Trophoblast cell (in vitro differentiated cells and primary cell): ENCODE data around the gene GLDC.

ENCODE experiments used
- DNase-seq, 2 donors: peaks; one replicate each; pipeline ENCODE4 v3.0.0-alpha.2; 2016
- H2AFZ ChIP-seq: 2 replicates; pipeline ENCODE4 v1.6.1; 2013; ENCODE audit warnings: low read length, moderate library complexity, mild to moderate bottlenecking; ENCODE audit not compliant: insufficient read depth, poor library complexity
- H2AK5ac ChIP-seq: 2 replicates; pipeline ENCODE4 v1.6.1; 2013; ENCODE audit warnings: mild to moderate bottlenecking, low read length
- H2BK120ac ChIP-seq: 2 replicates; pipeline ENCODE4 v1.6.1; 2013; ENCODE audit warnings: low read length, mild to moderate bottlenecking, moderate library complexity; ENCODE audit not compliant: insufficient read depth, poor library complexity
- H2BK12ac ChIP-seq: 2 replicates; pipeline ENCODE4 v1.6.1; 2013; ENCODE audit warnings: mild to moderate bottlenecking, low read length, moderate library complexity
- H2BK5ac ChIP-seq: 2 replicates; pipeline ENCODE4 v1.6.1; 2013; ENCODE audit warnings: low read length, low read depth, moderate library complexity, mild to moderate bottlenecking; ENCODE audit not compliant: poor library complexity
- H3K14ac ChIP-seq: 2 replicates; pipeline ENCODE4 v1.6.1; 2013; ENCODE audit warnings: mild to moderate bottlenecking, low read length
- H3K18ac ChIP-seq: 2 replicates; pipeline ENCODE4 v1.6.1; 2013; ENCODE audit warnings: mild to moderate bottlenecking, low read length
- H3K23ac ChIP-seq: 2 replicates; pipeline ENCODE4 v1.6.1; 2013; ENCODE audit warnings: low read length
- H3K27ac ChIP-seq: 2 replicates; pipeline ENCODE4 v1.5.1; 2013; ENCODE audit warnings: low read depth, mild to moderate bottlenecking, inconsistent platforms, low read length, moderate library complexity
- H3K27me3 ChIP-seq: 2 replicates; pipeline ENCODE4 v1.6.1; 2013; ENCODE audit warnings: inconsistent platforms, mild to moderate bottlenecking, low read length, moderate library complexity; ENCODE audit not compliant: insufficient read depth
- H3K36me3 ChIP-seq, 2 experiments: 1 replicate in 1 of 2; 2 replicates in 1 of 2; pipeline ENCODE4 v1.6.1; 2013; ENCODE audit warnings: low read length in 2 of 2, mild to moderate bottlenecking in 2 of 2, moderate library complexity in 1 of 2; ENCODE audit not compliant: insufficient read depth in 2 of 2, control insufficient read depth in 1 of 2
- H3K4ac ChIP-seq: 2 replicates; pipeline ENCODE4 v1.6.1; 2013; ENCODE audit warnings: low read depth, mild to moderate bottlenecking, low read length, moderate library complexity
- H3K4me1 ChIP-seq, 2 experiments: 1 replicate in 1 of 2; 2 replicates in 1 of 2; pipeline ENCODE4 v1.6.1; 2013; ENCODE audit warnings: low read length in 2 of 2, mild to moderate bottlenecking in 2 of 2, moderate library complexity in 1 of 2; ENCODE audit not compliant: insufficient read depth in 2 of 2, control insufficient read depth in 1 of 2
- H3K4me2 ChIP-seq: 2 replicates; pipeline ENCODE4 v1.6.1; 2013; ENCODE audit warnings: inconsistent platforms, mild to moderate bottlenecking, low read length, moderate library complexity
- H3K4me3 ChIP-seq: 2 replicates; pipeline ENCODE4 v1.5.1; 2013; ENCODE audit warnings: mild to moderate bottlenecking, low read depth, low read length, inconsistent platforms
- H3K79me1 ChIP-seq: one replicate; pipeline ENCODE4 v1.6.1; 2013; ENCODE audit warnings: low read length
- H3K79me2 ChIP-seq: 2 replicates; pipeline ENCODE4 v1.6.1; 2013; ENCODE audit warnings: low read length, mild to moderate bottlenecking; ENCODE audit not compliant: control insufficient read depth, insufficient read depth, poor library complexity
- H3K9ac ChIP-seq: 2 replicates; pipeline ENCODE4 v1.6.1; 2013; ENCODE audit warnings: mild to moderate bottlenecking, low read length
- H3K9me3 ChIP-seq: 2 replicates; pipeline ENCODE4 v1.6.1; 2013; ENCODE audit warnings: low read depth, mild to moderate bottlenecking, control low read depth, inconsistent platforms, low read length; ENCODE audit not compliant: insufficient read depth
- H4K12ac ChIP-seq: 2 replicates; pipeline ENCODE4 v1.6.1; 2013; ENCODE audit warnings: low read depth, mild to moderate bottlenecking, low read length, moderate library complexity
- H4K8ac ChIP-seq: 2 replicates; pipeline ENCODE4 v1.6.1; 2013; ENCODE audit warnings: low read depth, mild to moderate bottlenecking, low read length, moderate library complexity
- H4K91ac ChIP-seq: one replicate; pipeline ENCODE4 v1.6.1; 2013; ENCODE audit warnings: low read depth, mild to moderate bottlenecking, low read length, moderate library complexity
- WGBS: extraction: QIAGEN DNeasy Blood & Tissue Kit; methylation state at CpG from one replicate; pipeline ENCODE4 v1.1.7; 2013; ENCODE audit warnings: missing lambda C conversion rate; ENCODE audit not compliant: insufficient read length, insufficient coverage; ENCODE audit errors: extremely low coverage; 5-methylcytosine and 5-hydroxymethylcytosine counted together

GLDC gene

GRCh38 chr9:6502399-6502798 is 143.1 kb downstream of the GLDC start:
- H3K4me1 ChIP-seq = no peaks in the 10 kb centered on the region
- no CpG with 5 or more reads among the region's 3 CpGs for WGBS
- no peak overlapping the region for H3K23ac ChIP-seq
- H3K79me1 ChIP-seq = no peaks in the 10 kb centered on the region
- no peaks in the 10 kb centered on the region for H3K9me3 ChIP-seq
- no peak overlapping the region for H3K4me2 ChIP-seq
- H4K8ac ChIP-seq = no peak overlapping the region
- no peak overlapping the region for H3K18ac ChIP-seq
- no peak overlapping the region for H2BK12ac ChIP-seq
- H3K9ac ChIP-seq = no peak overlapping the region
- H3K14ac ChIP-seq = no peak overlapping the region
- no peak overlapping the region for H2AFZ ChIP-seq
- no peaks in the 10 kb centered on the region for H3K79me2 ChIP-seq
- H4K12ac ChIP-seq = no peak overlapping the region
- H2BK5ac ChIP-seq = no peak overlapping the region
- no peak overlapping the region for H3K4me3 ChIP-seq
- DNase-seq = no peak
- H3K36me3 ChIP-seq = peaks cover 10 to 21% of the 10 kb centered on the region in 2 experiments
- H2BK120ac ChIP-seq = no peak overlapping the region
- H4K91ac ChIP-seq = no peak overlapping the region
- H3K27ac ChIP-seq = no peak overlapping the region
- H3K4ac ChIP-seq = no peak overlapping the region
- H3K27me3 ChIP-seq = no peaks in the 10 kb centered on the region
- H2AK5ac ChIP-seq = no peak overlapping the region

GRCh38 chr9:6501526-6502210 is 143.9 kb downstream of the GLDC start:
- no peaks in the 10 kb centered on the region for H3K4me1 ChIP-seq
- H2AFZ ChIP-seq = no peak overlapping the region
- H3K9ac ChIP-seq = no peak overlapping the region
- H3K14ac ChIP-seq = no peak overlapping the region
- DNase-seq = no peak
- no peak overlapping the region for H4K91ac ChIP-seq
- no peak overlapping the region for H2BK12ac ChIP-seq
- H3K36me3 ChIP-seq = peaks cover 10 to 18% of the 10 kb centered on the region in 2 experiments
- H2BK5ac ChIP-seq = no peak overlapping the region
- no peak overlapping the region for H3K4me2 ChIP-seq
- H3K4ac ChIP-seq = no peak overlapping the region
- no peak overlapping the region for H3K18ac ChIP-seq
- H2AK5ac ChIP-seq = no peak overlapping the region
- H3K4me3 ChIP-seq = no peak overlapping the region
- H2BK120ac ChIP-seq = no peak overlapping the region
- no CpG with 5 or more reads among the region's 2 CpGs for WGBS
- H3K23ac ChIP-seq = no peak overlapping the region
- H3K9me3 ChIP-seq = no peaks in the 10 kb centered on the region
- no peak overlapping the region for H4K12ac ChIP-seq
- no peaks in the 10 kb centered on the region for H3K27me3 ChIP-seq
- H3K79me2 ChIP-seq = no peaks in the 10 kb centered on the region
- H3K79me1 ChIP-seq = no peaks in the 10 kb centered on the region
- H4K8ac ChIP-seq = no peak overlapping the region
- no peak overlapping the region for H3K27ac ChIP-seq

GRCh38 chr9:6498982-6499381 is 146.5 kb downstream of the GLDC start:
- no CpG with 5 or more reads among the region's 1 CpG for WGBS
- H3K4me1 ChIP-seq = no peaks in the 10 kb centered on the region
- no peaks in the 10 kb centered on the region for H3K79me1 ChIP-seq
- no peak overlapping the region for H4K91ac ChIP-seq
- no peaks in the 10 kb centered on the region for H3K27me3 ChIP-seq
- peaks cover 6 to 11% of the 10 kb centered on the region in 2 experiments for H3K36me3 ChIP-seq
- H3K14ac ChIP-seq = no peak overlapping the region
- H3K23ac ChIP-seq = no peak overlapping the region
- H2BK5ac ChIP-seq = no peak overlapping the region
- H3K79me2 ChIP-seq = no peaks in the 10 kb centered on the region
- no peak overlapping the region for H3K4ac ChIP-seq
- H3K4me3 ChIP-seq = no peak overlapping the region
- H2BK12ac ChIP-seq = no peak overlapping the region
- H2AFZ ChIP-seq = no peak overlapping the region
- no peak for DNase-seq
- no peak overlapping the region for H3K4me2 ChIP-seq
- H4K12ac ChIP-seq = no peak overlapping the region
- no peak overlapping the region for H2BK120ac ChIP-seq
- no peaks in the 10 kb centered on the region for H3K9me3 ChIP-seq
- H4K8ac ChIP-seq = no peak overlapping the region
- H3K18ac ChIP-seq = no peak overlapping the region
- no peak overlapping the region for H2AK5ac ChIP-seq
- H3K27ac ChIP-seq = no peak overlapping the region
- no peak overlapping the region for H3K9ac ChIP-seq

GRCh38 chr9:6495466-6495865 is 150.1 kb downstream of the GLDC start:
- no peak overlapping the region for H4K12ac ChIP-seq
- peaks cover 3 to 10% of the 10 kb centered on the region in 2 experiments for H3K36me3 ChIP-seq
- H3K14ac ChIP-seq = no peak overlapping the region
- H2BK120ac ChIP-seq = no peak overlapping the region
- H3K4me2 ChIP-seq = no peak overlapping the region
- no peak overlapping the region for H4K8ac ChIP-seq
- no peak overlapping the region for H3K4ac ChIP-seq
- no peak overlapping the region for H3K18ac ChIP-seq
- no peak overlapping the region for H3K23ac ChIP-seq
- H3K9ac ChIP-seq = no peak overlapping the region
- no peaks in the 10 kb centered on the region for H3K79me1 ChIP-seq
- H4K91ac ChIP-seq = no peak overlapping the region
- no peak overlapping the region for H2AK5ac ChIP-seq
- no peaks in the 10 kb centered on the region for H3K9me3 ChIP-seq
- H2BK12ac ChIP-seq = no peak overlapping the region
- no peak overlapping the region for H2BK5ac ChIP-seq
- no peak overlapping the region for H2AFZ ChIP-seq
- no peak overlapping the region for H3K27ac ChIP-seq
- WGBS = no CpG with 5 or more reads among the region's 1 CpG
- H3K27me3 ChIP-seq = no peaks in the 10 kb centered on the region
- no peaks in the 10 kb centered on the region for H3K4me1 ChIP-seq
- DNase-seq = no peak
- H3K4me3 ChIP-seq = no peak overlapping the region
- H3K79me2 ChIP-seq = no peaks in the 10 kb centered on the region
